OCI-LY7 (cell line): Measurements from ENCODE around the gene CD160.

Source experiments
- CTCF ChIP-seq: fragments of 200-600 bp; sonication (generic); conservative IDR thresholded peaks from 2 replicates; pipeline ENCODE4 v1.5.1; 2014; ENCODE audit warnings: mild to moderate bottlenecking, antibody characterized with exemption, low read length, moderate library complexity, mixed read lengths
- EZH2phosphoT487 ChIP-seq: fragments of 200-600 bp; sonication (generic); IDR thresholded peaks from 2 replicates; pipeline ENCODE4 v1.6.1; 2018; ENCODE audit warnings: low read depth, borderline replicate concordance, mild to moderate bottlenecking, mixed run types, antibody characterized with exemption, low read length, moderate library complexity, mixed read lengths

DNA sequence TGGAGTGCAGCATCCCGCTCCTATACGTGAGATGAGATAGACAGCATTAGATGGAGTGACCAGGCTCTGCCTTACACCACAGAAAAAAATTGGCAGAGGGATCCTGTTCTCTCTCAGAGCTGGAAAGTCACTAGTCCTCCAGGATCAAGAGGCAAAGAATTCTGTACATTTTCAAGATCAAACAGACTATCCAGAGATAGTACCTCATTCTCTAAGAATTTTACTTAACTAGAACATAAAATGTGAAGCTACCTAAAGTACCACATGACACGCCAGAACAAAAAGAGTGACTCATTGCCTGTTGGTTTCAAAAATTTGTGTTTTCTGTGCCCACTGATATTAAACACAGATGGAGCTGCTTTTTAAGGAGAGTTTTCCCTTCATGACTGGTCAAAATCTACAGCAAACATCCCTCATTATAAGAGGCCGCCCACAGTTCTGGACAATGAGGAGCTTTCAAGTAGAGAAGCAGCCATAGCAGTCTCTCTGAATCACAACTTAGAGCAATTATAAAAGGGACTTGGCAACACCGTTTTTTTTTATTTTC lies 32.3 kb downstream of the CD160 start:
- no peak for TF ChIP-seq CTCF
- TF ChIP-seq EZH2phosphoT487: no peak
